ENCODE results near the gene RPL18A.
"Not testable (repeated sequence)": the region's sequence is repeated elsewhere in the genome, so short reads cannot be mapped to it uniquely, and the experiment has no call there.

Gene RPL18A

DNA sequence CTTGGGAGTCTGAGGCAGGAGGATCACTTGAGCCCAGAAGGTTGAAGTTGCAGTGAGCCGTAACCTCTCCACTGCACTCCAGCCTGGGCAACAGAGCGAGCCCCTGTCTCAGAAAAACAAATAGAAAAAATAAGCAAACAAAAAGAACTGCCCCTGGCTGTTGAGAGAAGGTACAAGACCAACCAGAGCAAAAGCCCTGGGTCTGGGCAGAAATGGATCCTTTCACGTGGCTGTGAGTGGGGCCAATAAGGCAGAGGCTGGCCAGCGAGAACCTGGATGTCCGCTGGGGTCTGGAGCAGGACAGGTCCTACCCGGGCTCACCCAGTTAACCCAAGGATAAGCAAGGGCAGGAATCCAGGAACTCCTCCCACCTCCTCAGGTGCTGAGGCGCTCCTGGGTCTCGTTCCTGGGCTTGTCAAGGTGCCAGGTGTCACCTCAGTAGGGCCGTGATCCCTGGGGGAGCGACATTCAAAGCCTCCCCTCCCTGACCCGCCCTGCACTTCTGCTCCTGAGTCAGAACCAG, 7.3 kb downstream of the RPL18A start:
- DNase-seq (ENCODE audit: low read depth) = no peak

DNA sequence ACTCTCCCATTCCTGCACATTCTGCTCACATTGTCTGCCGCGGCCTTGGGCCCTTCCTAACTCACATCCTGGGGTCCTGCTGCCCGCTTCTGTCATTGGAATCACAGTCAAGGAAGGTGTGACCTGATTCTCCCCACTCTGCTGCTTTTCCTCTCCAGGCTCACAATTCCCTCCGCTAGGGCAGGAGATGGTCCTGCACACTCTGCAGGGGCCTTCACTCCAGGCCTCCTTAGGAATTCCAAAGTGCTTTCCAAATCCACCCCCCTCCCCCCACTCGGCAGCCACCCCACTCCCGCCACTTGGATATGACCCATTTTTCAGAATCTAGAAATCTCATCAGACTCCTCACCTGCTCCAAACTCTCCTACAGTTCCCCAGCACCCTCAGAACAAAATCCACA, 9.0 kb downstream of the RPL18A start:
- no peak for DNase-seq (ENCODE audit: low read depth)

GRCh38 chr19:17869114-17869608, 9.5 kb downstream of the RPL18A start:
- DNase-seq (ENCODE audit: low read depth) = no peak

GRCh38 chr19:17871032-17871877, 11.5 kb downstream of the RPL18A start:
- DNase-seq (ENCODE audit: low read depth) = no peak

- DNase-seq (ENCODE audit: low read depth) = no peak
Measured at GRCh38 chr19:17871878-17872250, 12.2 kb downstream of the RPL18A start, which contains the start of gene SLC5A5. SLC5A5 (plus strand) TSS chr19:17871945; CDS start chr19:17872320, 375 bp downstream.

GRCh38 chr19:17872251-17873001, 12.7 kb downstream of the RPL18A start:
- no peak for DNase-seq (ENCODE audit: low read depth)

DNA sequence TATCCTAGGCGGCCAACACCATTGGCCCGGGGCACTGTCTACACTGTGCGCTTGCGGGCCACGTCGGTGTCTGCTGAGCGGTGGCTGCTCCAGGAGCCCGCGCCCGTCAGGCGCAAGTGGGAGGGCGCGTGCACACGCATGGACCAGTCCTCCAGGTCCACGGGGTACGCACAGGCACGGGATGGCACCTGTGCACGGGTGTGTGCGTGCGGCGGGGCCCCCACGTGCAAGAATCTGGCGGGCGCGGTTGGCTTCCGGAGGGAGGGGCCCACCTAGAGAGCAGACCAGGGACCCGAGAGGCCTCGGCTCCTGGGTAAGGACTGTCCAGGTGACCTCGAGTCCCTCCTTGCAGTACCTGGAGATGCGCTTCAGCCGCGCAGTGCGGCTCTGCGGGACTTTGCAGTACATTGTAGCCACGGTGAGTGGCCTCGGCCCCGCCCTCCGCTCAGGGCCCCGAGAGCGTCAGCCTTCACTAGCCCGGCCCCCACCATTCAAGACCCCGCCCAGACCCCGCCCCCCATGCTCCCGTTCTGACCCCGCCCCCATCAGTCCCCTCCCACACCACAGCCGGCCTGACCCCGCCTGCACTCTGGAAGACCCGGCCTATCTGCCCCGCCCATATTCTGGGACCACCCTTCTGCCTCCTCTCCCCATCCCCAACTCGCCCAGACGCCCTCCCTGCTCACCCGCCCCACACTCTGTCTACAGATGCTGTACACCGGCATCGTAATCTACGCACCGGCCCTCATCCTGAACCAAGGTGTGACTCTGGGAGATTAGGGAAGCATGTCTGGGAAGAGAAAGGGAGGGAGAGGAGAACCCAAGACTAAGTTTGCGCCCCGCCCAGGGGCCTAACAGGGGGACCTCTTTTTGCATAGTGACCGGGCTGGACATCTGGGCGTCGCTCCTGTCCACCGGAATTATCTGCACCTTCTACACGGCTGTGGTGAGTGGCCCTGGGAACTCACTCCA, 14.4 kb downstream of the RPL18A start:
- DNase-seq (ENCODE audit: low read depth) = no peak

GRCh38 chr19:17874758-17875135, 15.0 kb downstream of the RPL18A start:
- DNase-seq (ENCODE audit: low read depth) = no peak

- DNase-seq (ENCODE audit: low read depth) = no peak
Measured at GRCh38 chr19:17877696-17878095, 18.0 kb downstream of the RPL18A start.

- no peak for DNase-seq (ENCODE audit: low read depth)
Measured at GRCh38 chr19:17879466-17879865, 19.8 kb downstream of the RPL18A start.

DNA sequence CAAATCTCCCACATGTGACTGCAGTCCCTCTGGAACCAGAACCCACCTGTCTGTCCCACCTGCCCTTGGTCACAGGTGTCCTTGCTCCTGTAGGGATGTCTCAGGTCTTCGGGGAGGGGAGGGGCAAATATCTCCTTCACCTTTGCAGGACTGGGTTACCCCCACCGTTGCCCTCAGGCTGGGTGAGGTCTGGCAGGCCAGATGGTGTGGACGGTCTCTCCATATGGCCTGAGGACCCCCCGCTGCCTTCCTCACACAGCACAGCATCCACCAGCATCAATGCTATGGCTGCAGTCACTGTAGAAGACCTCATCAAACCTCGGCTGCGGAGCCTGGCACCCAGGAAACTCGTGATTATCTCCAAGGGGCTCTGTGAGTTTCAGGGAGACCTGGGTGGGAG, 22.0 kb downstream of the RPL18A start:
- DNase-seq (ENCODE audit: low read depth) = no peak

GRCh38 chr19:17883627-17884410, 24.1 kb downstream of the RPL18A start:
- no peak for DNase-seq (ENCODE audit: low read depth)

- DNase-seq (ENCODE audit: low read depth) = no peak
Measured at GRCh38 chr19:17886515-17886914, 26.8 kb downstream of the RPL18A start.

DNA sequence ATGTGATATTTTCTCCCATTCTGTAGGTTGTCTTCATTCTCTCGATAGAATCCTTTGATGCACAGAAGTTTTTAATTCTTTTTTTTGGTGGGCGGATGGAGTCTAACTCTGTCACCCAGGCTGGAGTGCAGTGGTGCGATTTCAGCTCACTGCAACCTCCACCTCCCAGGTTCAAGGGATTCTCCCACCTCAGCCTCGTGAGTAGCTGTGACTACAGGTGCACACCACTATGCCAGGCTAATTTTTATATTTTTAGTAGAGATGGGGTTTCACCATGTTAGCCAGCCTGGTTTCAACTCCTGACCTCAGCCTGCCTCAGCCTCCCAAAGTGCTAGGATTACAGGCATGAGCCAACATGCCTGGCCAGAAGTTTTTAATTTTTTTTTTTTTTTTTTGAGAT, 27.5 kb downstream of the RPL18A start:
- not testable (repeated sequence) for DNase-seq (ENCODE audit: low read depth)

DNA sequence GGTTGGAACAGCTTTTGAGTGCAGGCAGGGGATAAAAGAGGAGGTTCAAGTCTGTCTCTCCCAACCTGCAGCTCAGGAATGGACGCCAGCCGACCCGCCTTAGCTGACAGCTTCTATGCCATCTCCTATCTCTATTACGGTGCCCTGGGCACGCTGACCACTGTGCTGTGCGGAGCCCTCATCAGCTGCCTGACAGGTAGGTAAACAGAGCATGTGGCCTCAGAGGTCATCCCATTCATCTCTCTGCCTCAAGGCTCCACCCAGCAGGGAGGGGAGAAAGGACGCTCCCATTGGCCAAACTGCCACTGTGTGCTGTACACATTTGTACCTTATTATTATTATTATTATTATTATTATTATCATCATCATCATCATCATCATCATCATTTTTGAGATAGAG, 28.6 kb downstream of the RPL18A start:
- DNase-seq (ENCODE audit: low read depth) = no peak

- no peak for DNase-seq (ENCODE audit: low read depth)
Measured at GRCh38 chr19:17889609-17890214, 30.0 kb downstream of the RPL18A start.

GRCh38 chr19:17893766-17894165, 34.1 kb downstream of the RPL18A start:
- DNase-seq (ENCODE audit: low read depth) = no peak

GRCh38 chr19:17902701-17903100, 43.0 kb downstream of the RPL18A start:
- no peak for DNase-seq (ENCODE audit: low read depth)

GRCh38 chr19:17908244-17908643, 48.5 kb downstream of the RPL18A start:
- DNase-seq (ENCODE audit: low read depth) = no peak

GRCh38 chr19:17909003-17909732, 49.5 kb downstream of the RPL18A start:
- DNase-seq (ENCODE audit: low read depth) = no peak
